Bronchial epithelial cell (primary cell): ENCODE results near the gene FGF3. TPM values are rescaled to one million over a fixed set of nuclear protein-coding genes. Genes with fewer than 3 reads are reported as not detected.

ENCODE experiments used
- DNase-seq: peaks from one replicate; pipeline ENCODE4 v3.0.0-alpha.2; 2010; ENCODE audit warnings: low read depth
- FAIRE-seq: peaks from 2 replicates; lab custom pipeline; 2011; peaks lifted over from hg19 to GRCh38; lab: Jason Lieb, UNC
- H3K27me3 ChIP-seq: 2 replicates; pipeline ENCODE4 v1.5.1; 2011; ENCODE audit warnings: low read length; ENCODE audit not compliant: control insufficient read depth, insufficient read depth
- H3K36me3 ChIP-seq: 2 replicates; pipeline ENCODE4 v1.5.1; 2011; ENCODE audit warnings: low read length; ENCODE audit not compliant: control insufficient read depth, insufficient read depth
- H3K4me3 ChIP-seq: 2 replicates; pipeline ENCODE4 v1.5.1; 2011; ENCODE audit warnings: mild to moderate bottlenecking, low read depth, low read length, control low read depth
- total RNA-seq: library from RNA; depleted of rRNA; stranded (reverse); fragments of >200 nt; gene quantifications from 2 replicates; pipeline ENCODE4 v1.2.1, GENCODE V29; 2014
- TF ChIP-seq, protein P1 (sequence below): IDR thresholded peaks from 2 replicates; pipeline ENCODE4 v1.5.1; 2011; ENCODE audit warnings: mild to moderate bottlenecking, moderate library complexity, low read length, control low read depth, inconsistent platforms; ENCODE audit not compliant: insufficient read depth, severe bottlenecking

Gene FGF3
- total RNA-seq, 1 donor from 2014 or later = not detected

DNA sequence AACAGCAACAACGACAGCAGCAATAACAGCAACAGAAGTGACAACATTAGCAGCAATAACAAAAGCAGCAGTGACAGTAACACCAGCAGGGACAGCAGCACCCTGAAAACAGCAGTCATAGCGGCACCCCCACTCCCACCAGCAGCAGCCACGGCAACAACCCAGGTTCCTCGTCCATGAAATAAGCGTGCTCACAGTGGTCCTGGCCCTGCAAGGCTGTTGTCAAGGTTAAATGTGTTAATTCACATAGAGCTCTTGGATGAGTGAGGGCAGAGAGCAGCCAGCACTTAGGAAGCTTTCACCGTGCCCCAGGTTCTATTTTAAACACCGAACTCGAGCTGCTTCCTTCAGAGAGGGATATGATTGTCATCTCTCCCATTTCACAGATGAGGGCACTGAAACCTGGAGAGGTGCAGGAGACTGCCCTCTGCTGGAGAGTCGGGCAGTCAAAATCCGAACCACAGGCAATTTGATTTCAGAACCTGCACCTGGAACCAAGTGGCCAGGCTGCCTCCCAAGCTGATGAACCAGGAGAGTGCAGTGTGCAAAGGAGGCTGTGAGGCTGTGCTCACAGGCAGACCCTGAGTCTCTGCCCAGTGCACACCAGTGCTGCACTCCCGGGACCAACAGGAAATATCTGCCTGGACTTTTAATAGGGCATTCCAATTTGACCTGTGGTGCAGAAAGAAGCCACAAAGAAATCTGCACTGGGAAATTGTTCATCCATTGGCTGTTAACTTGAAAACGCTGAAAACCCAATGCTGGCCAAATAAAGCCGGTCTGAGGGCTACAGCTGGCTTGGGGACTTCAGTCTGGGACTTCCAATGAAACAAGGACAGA lies 22.9 kb upstream of the FGF3 start:
- no peaks in the 10 kb centered on the region for H3K27me3 ChIP-seq
- H3K4me3 ChIP-seq = no peak overlapping the region
- peak; percentile 66 for FAIRE-seq
- TF ChIP-seq, protein P1, sequence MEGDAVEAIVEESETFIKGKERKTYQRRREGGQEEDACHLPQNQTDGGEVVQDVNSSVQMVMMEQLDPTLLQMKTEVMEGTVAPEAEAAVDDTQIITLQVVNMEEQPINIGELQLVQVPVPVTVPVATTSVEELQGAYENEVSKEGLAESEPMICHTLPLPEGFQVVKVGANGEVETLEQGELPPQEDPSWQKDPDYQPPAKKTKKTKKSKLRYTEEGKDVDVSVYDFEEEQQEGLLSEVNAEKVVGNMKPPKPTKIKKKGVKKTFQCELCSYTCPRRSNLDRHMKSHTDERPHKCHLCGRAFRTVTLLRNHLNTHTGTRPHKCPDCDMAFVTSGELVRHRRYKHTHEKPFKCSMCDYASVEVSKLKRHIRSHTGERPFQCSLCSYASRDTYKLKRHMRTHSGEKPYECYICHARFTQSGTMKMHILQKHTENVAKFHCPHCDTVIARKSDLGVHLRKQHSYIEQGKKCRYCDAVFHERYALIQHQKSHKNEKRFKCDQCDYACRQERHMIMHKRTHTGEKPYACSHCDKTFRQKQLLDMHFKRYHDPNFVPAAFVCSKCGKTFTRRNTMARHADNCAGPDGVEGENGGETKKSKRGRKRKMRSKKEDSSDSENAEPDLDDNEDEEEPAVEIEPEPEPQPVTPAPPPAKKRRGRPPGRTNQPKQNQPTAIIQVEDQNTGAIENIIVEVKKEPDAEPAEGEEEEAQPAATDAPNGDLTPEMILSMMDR = peak; percentile 27
- no peak for DNase-seq
- H3K36me3 ChIP-seq = no peaks in the 10 kb centered on the region

DNA sequence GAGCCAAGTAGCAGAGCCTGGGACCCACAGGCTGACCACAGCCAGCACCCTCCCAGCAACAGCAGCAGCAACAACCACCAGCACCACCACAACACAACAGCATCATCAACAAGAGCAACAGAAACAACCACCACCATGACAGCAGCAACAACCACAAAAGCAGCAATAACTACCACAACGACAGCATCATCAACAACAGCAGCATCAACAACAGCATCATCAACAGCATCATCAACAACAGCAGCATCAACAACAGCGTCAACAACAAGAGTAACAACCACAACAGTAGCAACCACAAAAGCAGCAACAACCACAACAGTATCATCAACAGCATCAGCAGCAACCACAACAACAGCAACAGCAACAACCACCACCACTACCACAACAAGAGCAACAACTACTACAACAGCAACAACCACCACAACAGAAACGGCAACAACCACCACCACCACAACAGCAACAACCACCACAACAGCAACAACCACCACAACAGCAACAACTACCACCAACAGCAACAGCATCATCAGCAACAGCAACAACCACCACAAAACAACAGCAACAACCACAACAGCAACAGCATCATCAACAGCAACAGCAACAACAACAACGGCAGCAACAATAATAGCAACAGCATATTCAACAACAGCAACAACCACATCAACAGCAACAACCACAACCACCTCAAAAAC lies 22.1 kb upstream of the FGF3 start:
- Histone ChIP-seq H3K36me3 (no peaks in the 10 kb centered on the region), H3K4me3 (no peak overlapping the region), H3K27me3 (no peaks in the 10 kb centered on the region)
- TF ChIP-seq, protein P1 = no peak
- FAIRE-seq (peak; percentile 43), DNase-seq (no peak)

DNA sequence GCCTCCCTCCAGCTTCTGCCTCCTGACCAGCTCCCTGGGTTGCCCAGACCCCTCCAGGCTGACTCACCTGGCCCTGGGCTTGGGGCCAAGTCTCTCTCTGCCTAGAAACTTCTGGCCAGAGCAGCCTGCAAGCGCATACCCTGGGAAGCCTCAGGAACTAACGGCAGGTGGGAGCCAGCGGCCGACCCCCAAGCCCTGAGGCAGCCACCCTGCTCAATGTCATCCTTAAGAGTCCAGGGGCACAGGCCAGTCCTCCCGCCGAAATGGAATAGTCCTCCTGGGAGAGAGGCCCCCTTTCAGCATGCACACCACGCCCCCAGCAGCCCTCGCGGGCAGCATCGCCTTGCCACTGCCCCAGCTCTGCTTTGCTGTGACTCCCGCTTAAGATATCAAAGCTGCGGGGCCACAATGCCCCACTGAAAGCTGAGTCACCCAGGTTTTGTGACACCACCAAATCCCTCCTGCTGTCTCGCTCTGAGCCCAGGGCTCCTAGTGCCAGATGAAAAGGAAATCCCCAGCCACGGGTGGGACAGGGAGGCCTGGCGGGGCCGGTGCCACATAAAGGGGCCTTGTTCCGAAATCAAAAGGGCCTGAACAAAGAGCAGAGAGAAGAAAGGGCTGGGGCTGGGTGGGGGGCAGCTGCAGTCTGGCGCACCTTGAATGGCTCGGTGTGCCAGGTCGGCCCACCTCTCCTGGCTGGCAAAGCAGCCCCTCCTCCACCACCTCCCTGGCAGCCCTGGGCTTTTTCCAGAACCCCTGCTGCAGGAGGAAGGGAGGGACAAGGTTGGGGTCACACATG lies 21.4 kb upstream of the FGF3 start:
- peak; percentile 22 for DNase-seq
- no peak overlapping the region for H3K4me3 ChIP-seq
- H3K27me3 ChIP-seq = no peaks in the 10 kb centered on the region
- FAIRE-seq = no peak
- no peaks in the 10 kb centered on the region for H3K36me3 ChIP-seq
- TF ChIP-seq, protein P1 = no peak

DNA sequence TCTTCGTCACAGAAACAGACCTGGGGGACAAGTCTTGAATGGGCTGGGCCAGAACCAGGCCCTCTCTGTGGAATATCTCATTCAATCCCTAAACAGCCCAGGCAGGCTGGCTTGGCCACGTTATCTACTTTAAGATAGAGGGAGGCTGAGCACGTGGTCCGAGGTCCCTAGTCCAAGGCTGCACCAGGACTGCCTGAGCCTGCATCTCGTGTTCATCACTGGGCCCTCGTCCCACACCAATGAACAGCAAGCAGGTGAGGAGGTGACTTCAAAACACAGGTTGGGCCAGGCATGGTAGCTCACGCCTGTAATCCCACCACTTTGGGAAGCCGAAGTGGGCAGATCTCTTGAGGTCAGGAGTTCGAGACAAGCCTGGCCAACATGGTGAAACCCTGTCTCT lies 20.3 kb upstream of the FGF3 start:
- Histone ChIP-seq H3K36me3 (no peaks in the 10 kb centered on the region), H3K27me3 (peaks cover 2% of the 10 kb centered on the region), H3K4me3 (no peak overlapping the region)
- TF ChIP-seq, protein P1 = no peak
- FAIRE-seq (no peak), DNase-seq (no peak)

DNA sequence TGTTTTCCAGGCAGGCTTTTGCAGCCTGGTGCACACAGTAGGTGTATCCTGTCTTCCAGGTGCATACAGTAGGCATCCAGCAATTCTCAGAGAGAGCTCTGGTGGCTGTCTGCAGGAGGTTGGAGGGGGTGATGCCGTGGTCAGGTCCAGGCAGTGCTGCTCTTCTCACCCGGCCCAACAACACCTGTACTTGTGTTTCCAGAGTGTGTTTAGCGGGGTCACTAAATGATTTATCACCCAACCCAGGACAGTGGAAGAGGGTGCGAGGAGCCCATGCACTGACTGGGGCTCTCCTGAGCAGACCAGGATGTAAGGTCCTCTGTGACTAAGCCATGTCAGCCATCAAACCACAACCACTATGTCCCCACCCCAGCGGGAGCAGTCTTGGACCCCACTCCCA lies 18.6 kb upstream of the FGF3 start:
- TF ChIP-seq, protein P1 = no peak
- no peaks in the 10 kb centered on the region for H3K36me3 ChIP-seq
- DNase-seq (no peak), FAIRE-seq (no peak)
- H3K4me3 ChIP-seq = no peak overlapping the region
- peaks cover 4% of the 10 kb centered on the region for H3K27me3 ChIP-seq
